ENCODE measurements around the gene KCND2. TPM values are rescaled to one million over a fixed set of nuclear protein-coding genes. Genes with fewer than 3 reads are reported as not detected.

KCND2 gene
- total and polyA plus RNA-seq, 5 donors: 0.02 to 0.18 (median 0.11) TPM; not detected in 2

- no peak overlapping the region for H3K27ac ChIP-seq (ENCODE audit: low read length)
- no peak overlapping the region for H3K4me3 ChIP-seq (ENCODE audit: low read length)
- no peaks in the 10 kb centered on the region for H3K27me3 ChIP-seq (ENCODE audit: control insufficient read depth, insufficient read depth)
- ATAC-seq: no peak
- intact Hi-C loops (cut with DNase I): no loop called here
- WGBS: 60% methylated on average over 1 of the region's 1 CpG
- no peak for DNase-seq
- no peaks in the 10 kb centered on the region for H3K4me1 ChIP-seq (ENCODE audit: control insufficient read depth, insufficient read depth, low read length)
- no peaks in the 10 kb centered on the region for H3K9me3 ChIP-seq (ENCODE audit: control insufficient read depth, low read length)
Observed at GRCh38 chr7:120785095-120785494, 512.1 kb downstream of the KCND2 start.

DNA sequence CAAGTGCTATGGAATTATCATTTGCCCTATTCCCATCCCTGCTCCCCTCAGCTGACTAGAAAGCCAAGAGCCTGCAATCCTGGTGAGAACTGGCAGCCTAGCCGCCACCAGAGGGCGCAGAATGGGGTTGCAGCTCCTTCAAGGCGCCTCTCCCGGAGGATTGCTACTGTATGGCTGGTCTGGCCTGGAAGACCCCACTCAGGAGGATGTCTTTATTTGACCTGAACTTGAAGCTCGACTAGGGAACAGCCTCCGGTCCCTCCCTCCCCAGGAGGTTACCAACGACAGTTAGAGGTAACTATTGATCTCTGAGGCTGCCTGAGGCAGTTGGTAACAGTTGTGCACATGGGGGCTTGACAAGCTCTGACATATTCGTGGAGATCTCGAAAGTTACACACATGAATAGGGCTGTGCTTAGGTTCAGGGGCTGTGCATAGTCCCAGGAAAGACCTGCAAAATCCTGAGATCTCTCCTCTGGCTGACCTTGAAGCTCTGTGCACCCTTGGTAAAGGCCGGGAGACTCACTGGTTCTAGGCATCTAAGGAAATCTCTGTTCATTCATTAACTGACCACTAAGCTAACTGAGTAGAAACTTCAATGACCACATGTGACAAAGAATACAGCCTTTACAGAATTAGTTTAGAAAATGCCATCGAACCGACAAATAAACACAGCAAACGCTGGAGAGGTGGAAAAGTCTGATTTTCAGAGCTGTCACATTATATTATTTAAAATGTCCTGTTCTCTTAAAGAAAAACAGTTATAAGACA is 519.3 kb downstream of the KCND2 start:
- H3K27ac ChIP-seq (ENCODE audit: low read length): no peak overlapping the region
- WGBS: 52% methylated on average over 13 of the region's 13 CpGs
- no peaks in the 10 kb centered on the region for H3K9me3 ChIP-seq (ENCODE audit: control insufficient read depth, low read length)
- ATAC-seq (peak; percentile 82 to 91), DNase-seq (peak; percentile 77 to 90 (median 89))
- H3K4me3 ChIP-seq (ENCODE audit: low read length): no peak overlapping the region
- peaks cover 2% of the 10 kb centered on the region for H3K4me1 ChIP-seq (ENCODE audit: control insufficient read depth, insufficient read depth, low read length)
- H3K27me3 ChIP-seq (ENCODE audit: control insufficient read depth, insufficient read depth): no peaks in the 10 kb centered on the region
- intact Hi-C loops (cut with DNase I): loop anchor here in 3 of 4 donors (10.0 kb wide), 2 partner anchors 153 to 323 kb away; no protein-coding TSS in a partner anchor

- Histone ChIP-seq H3K27ac (ENCODE audit: low read length) (no peak overlapping the region), H3K4me3 (ENCODE audit: low read length) (no peak overlapping the region), H3K27me3 (ENCODE audit: control insufficient read depth, insufficient read depth) (no peaks in the 10 kb centered on the region), H3K9me3 (ENCODE audit: control insufficient read depth, low read length) (no peaks in the 10 kb centered on the region), H3K4me1 (ENCODE audit: control insufficient read depth, insufficient read depth, low read length) (peaks cover 2% of the 10 kb centered on the region)
- WGBS: 98% methylated on average over 2 of the region's 2 CpGs
- intact Hi-C loops (cut with DNase I): loop anchor here in 3 of 4 donors (10.0 kb wide), 2 partner anchors 152 to 322 kb away; no protein-coding TSS in a partner anchor
- ATAC-seq (no peak), DNase-seq (no peak)
Observed at GRCh38 chr7:120792861-120793130, 519.8 kb downstream of the KCND2 start.

DNA sequence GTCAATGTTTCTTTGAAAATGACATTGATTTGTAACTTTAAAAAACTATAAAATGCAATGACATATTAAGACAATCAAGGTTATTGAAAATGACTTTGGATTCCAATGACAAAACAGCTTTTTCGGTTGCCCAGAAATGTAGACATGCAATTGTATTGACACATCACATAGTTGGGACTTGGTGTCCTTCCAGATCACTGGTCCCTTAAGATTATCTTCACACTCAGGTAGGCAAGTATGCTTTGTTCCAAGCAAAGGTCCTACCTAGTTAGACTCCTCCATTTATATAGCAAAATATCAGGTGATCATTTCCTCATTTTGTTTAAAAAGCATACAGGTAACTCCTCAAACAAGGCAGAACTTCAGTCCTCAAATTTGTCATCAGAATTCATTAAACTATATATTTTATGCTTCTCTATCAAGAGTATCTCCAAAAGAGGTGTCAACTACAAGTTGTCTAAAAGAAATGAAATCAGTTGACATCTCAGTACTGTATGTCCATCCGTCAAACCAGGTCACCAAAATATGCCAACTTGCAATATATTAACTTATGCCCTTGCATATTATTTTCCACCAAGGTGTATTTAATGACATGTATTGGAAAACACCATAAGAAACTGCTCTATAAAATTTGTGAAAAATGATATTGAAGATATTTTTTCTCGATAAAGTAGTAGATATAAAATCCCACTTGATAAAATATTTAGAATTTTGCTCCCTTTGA is 520.4 kb downstream of the KCND2 start:
- ATAC-seq (no peak), DNase-seq (no peak)
- Histone ChIP-seq H3K4me1 (ENCODE audit: control insufficient read depth, insufficient read depth, low read length) (peaks cover 2% of the 10 kb centered on the region), H3K4me3 (ENCODE audit: low read length) (no peak overlapping the region), H3K27me3 (ENCODE audit: control insufficient read depth, insufficient read depth) (no peaks in the 10 kb centered on the region), H3K9me3 (ENCODE audit: control insufficient read depth, low read length) (no peaks in the 10 kb centered on the region), H3K27ac (ENCODE audit: low read length) (no peak overlapping the region)
- intact Hi-C loops (cut with DNase I): loop anchor here in 3 of 4 donors (10.0 kb wide), 2 partner anchors 151 to 321 kb away; no protein-coding TSS in a partner anchor
- WGBS: 91% methylated on average over 3 of the region's 3 CpGs

DNA sequence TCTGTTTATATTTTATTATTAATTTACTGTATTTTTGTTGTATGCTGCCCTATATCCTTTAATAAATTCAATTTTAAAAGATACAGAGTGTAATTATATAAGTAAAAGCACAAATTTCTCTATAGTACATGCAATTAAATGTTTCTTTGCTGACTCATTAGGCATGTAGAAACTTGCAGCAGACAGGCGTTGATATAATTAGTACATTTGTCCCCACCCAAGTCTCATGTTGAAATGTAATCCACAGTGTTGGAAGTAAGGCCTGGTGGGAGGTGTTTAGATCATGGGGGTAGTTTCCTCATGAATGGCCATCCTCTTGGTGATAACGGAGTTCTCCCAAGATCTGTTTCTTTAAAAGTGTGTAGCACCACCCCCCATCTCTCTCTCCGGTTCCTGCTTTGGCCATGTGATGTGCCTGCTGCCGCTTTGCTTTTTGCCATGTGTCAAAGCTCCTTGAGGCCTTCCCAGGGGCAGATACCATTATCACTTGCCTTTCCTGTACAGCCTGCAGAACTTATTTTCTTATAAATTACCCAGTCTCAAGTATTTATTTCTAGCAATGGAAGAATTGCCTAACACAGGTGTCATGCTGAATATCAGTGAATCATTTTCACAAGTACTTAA is 521.2 kb downstream of the KCND2 start:
- Histone ChIP-seq H3K4me3 (ENCODE audit: low read length) (no peak overlapping the region), H3K4me1 (ENCODE audit: control insufficient read depth, insufficient read depth, low read length) (peaks cover 4% of the 10 kb centered on the region), H3K27me3 (ENCODE audit: control insufficient read depth, insufficient read depth) (no peaks in the 10 kb centered on the region), H3K27ac (ENCODE audit: low read length) (no peak overlapping the region), H3K9me3 (ENCODE audit: control insufficient read depth, low read length) (no peaks in the 10 kb centered on the region)
- 48% methylated on average over 4 of the region's 4 CpGs for WGBS
- intact Hi-C loops (cut with DNase I): loop anchor here in 3 of 4 donors (10.0 kb wide), 2 partner anchors 151 to 321 kb away; no protein-coding TSS in a partner anchor
- DNase-seq: no peak
- ATAC-seq: peak in 1 of 2 donors; percentile 52

- H3K9me3 ChIP-seq (ENCODE audit: control insufficient read depth, low read length): no peaks in the 10 kb centered on the region
Observed at GRCh38 chr7:120797026-120797645, 524.2 kb downstream of the KCND2 start.

GRCh38 chr7:120799147-120799546 is 526.2 kb downstream of the KCND2 start:
- Histone ChIP-seq H3K27me3 (ENCODE audit: control insufficient read depth, insufficient read depth) (no peaks in the 10 kb centered on the region), H3K9me3 (ENCODE audit: control insufficient read depth, low read length) (no peaks in the 10 kb centered on the region), H3K27ac (ENCODE audit: low read length) (no peak overlapping the region), H3K4me3 (ENCODE audit: low read length) (no peak overlapping the region), H3K4me1 (ENCODE audit: control insufficient read depth, insufficient read depth, low read length) (peaks cover 5% of the 10 kb centered on the region)
- intact Hi-C loops (cut with DNase I): loop anchor here in 3 of 4 donors (10.0 kb wide), 2 partner anchors 146 to 316 kb away; no protein-coding TSS in a partner anchor
- no peak for DNase-seq
- ATAC-seq: no peak
- 99% methylated on average over 1 of the region's 1 CpG for WGBS

More at GRCh38 chr7:120797026-120797645, 524.2 kb downstream of the KCND2 start:
- peak in 1 of 2 donors; percentile 15 for ATAC-seq
- H3K4me3 ChIP-seq (ENCODE audit: low read length): no peak overlapping the region
- H3K4me1 ChIP-seq (ENCODE audit: control insufficient read depth, insufficient read depth, low read length): peaks cover 5% of the 10 kb centered on the region
- H3K27me3 ChIP-seq (ENCODE audit: control insufficient read depth, insufficient read depth): no peaks in the 10 kb centered on the region
- no peak for DNase-seq
- intact Hi-C loops (cut with DNase I): loop anchor here in 3 of 4 donors (10.0 kb wide), 2 partner anchors 148 to 318 kb away; no protein-coding TSS in a partner anchor
- WGBS: 91% methylated on average over 7 of the region's 7 CpGs
- no peak overlapping the region for H3K27ac ChIP-seq (ENCODE audit: low read length)

Data from right cardiac atrium (tissue), 5 donors.